GM19463 (cell line): ENCODE data around the gene OSBPL5.
"Not testable (repeated sequence)": the region's sequence is repeated elsewhere in the genome, so short reads cannot be mapped to it uniquely, and the experiment has no call there.

Experiments used
- ATAC-seq: cut with Tn5 transposase; IDR thresholded peaks from one replicate; pipeline ENCODE4 v1.9.1; 2021; ENCODE audit warnings: mild to moderate bottlenecking, moderate library complexity; ENCODE audit not compliant: unreplicated experiment

Gene OSBPL5

DNA sequence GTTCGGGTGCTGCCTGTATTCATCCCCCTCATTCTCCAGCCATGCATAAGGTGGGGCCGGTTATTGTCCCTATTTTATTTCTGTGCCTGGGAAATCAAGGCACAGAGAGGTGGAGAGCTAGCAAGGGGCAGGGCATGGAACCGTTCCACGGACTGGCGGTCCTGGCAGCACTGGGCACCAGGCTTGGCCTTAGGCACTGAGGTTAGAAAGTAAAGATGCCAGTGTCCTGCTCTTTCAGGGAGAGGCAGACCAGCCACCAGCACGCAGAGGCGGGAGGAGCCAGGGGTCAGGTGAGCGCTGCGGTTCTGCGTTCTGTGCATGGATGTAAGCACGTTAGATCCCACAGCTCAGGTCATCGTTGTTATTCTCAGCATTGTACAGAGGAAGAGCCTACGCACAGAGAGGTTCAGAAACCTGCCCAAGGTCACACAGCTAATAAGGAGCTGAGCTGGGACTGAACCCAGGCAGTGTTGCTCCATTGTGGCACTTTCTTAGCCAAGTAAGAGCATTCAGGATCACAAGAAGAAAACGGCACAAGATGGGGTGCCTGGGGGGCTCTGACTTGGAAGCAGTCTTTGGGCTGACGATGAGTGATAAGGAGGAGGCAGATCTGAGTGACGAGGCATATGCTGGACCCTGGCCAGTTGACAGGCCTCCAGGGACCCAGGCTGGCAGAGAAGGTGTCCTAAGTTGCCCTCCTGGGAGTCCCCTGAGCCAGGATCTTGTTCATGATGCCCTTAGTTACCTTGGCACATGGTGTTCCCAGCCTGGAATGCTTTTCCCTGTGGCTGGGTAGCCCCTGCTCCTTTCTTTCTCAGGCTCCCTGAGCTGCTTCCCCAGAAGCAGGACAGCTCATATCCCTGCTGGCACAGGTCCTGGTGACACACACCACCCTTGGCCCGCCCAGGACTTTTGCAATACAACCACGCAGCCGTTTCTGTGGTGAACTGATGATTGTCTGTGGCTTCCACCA, 41.1 kb downstream of the OSBPL5 start:
- ATAC-seq: no peak

GRCh38 chr11:3123305-3123704, 41.8 kb downstream of the OSBPL5 start:
- ATAC-seq: no peak

DNA sequence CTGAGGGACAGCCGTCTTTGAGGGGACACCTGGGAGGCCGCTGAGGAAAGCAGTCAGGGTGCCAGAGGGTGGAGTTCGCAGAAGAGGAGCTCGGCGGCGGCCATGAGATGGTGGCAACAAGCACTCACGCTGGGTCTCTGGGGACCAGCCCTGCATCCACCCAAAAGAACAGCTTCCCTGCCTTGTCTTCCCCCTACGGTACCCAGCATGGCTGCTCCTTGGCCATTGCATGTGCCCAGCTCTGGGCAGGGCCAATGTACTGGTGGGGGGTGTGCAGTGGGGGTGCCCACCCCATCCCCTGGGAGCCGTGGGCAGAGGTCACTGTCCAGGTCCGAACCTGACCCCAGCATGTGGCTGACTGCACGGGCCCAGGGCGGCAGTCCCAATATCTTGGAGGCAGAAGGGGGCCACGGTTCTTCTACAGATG, 42.3 kb downstream of the OSBPL5 start:
- ATAC-seq: no peak

GRCh38 chr11:3121931-3122774, 43.0 kb downstream of the OSBPL5 start:
- ATAC-seq: no peak

DNA sequence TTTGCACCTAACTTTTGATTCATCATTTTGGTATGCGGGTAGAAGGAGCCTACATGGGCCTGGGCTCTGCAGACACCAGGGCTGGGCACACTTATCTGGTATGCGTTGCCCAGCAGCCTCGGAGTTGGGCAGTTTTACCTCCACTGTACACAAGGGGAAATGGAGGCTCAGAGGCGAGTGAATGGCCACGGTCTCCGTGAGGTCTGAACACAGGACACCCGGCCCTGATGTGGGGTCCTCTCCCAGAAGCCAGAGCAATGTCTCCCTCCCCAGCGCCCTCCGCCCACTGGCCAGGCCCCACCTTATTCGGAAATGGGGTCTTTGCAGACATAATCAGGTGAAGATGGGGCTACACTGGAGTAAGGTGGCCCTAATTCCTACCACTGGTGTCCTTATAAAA, 43.7 kb downstream of the OSBPL5 start:
- ATAC-seq: no peak

DNA sequence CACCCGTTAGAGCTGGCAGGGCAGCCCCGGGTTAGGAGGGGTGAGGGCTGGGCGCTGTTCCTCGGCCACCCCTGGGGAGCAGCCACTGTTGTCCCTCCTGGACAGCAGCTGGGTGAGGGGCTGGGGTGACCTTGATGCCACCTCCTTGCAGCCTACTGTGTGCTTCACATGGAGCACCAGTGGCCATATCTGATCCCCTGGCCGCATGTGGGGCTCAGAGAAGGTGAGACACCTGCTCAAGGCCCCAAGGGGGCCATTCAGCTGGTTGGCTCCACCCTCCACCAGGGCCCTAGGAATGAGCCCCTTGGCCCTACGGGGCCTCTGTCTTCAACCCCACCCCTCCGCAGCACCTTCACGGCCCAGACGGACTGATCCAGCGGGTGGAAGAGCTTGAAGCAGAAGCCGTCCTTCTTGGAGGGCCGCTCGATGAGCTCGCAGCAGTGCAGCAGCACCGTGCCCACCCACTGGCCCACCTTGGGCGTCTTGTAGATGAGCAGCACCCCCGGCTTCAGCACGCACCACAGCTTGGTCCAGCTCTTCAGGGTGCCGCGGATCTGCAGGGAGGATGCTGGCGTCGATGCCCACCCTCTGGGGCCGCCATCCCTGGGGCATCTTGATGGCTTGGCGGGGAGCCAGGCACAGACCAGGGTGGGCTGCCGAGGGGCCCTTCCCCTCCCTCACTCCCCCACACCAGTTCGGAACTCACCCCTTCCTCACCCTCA, 44.9 kb downstream of the OSBPL5 start:
- ATAC-seq: no peak

DNA sequence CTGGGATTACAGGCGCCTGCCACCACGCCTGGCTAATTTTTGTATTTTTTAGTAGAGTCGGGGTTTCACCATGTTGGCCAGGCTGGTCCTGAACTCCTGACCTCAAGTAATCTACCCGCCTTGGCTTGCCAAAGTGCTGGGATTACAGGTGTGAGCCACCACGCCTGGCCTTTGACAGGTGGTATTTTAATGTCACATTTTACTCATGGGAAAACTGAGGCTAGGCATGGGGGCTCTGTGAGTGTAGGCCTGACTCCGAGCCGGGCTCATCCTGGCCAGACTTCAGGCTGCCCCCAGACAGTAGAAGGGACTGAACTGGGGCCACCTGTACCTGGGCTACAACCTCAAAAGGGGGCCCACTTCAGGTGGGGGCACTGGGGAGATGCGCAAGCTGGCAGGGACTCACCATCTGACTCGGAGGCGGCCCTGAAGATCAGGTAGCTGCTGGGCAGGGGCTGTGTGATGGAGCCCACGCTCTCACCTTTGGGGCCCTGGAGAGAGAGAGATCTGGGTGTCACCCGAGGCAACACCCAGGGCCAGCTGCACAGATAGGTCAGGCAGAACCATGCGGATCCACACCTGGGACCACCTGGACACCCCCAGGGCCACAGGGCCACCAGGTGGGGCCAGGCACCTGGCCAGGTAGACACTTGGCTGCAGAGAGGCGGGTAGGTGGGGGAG, 45.8 kb downstream of the OSBPL5 start:
- no peak for ATAC-seq

GRCh38 chr11:3115321-3115720, 49.8 kb downstream of the OSBPL5 start:
- no peak for ATAC-seq

DNA sequence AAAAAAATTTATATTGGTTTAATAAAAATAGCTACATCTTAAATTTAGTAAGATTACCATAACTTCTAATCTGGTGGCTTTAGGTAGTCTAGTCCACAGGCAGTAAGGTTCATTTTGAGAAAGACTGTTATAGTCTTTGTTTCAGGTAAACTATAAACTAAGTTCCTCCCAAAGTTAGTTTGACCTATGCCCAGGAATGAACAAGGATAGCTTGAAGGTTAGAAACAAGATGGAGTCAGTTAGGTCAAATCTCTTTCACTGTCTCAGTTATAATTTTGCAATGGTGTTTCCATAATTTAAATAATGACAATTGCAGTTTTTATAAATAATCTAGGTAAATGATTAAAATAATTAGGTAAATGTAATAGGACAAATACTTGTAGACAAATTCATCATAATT, 51.4 kb downstream of the OSBPL5 start:
- ATAC-seq: not testable (repeated sequence)

DNA sequence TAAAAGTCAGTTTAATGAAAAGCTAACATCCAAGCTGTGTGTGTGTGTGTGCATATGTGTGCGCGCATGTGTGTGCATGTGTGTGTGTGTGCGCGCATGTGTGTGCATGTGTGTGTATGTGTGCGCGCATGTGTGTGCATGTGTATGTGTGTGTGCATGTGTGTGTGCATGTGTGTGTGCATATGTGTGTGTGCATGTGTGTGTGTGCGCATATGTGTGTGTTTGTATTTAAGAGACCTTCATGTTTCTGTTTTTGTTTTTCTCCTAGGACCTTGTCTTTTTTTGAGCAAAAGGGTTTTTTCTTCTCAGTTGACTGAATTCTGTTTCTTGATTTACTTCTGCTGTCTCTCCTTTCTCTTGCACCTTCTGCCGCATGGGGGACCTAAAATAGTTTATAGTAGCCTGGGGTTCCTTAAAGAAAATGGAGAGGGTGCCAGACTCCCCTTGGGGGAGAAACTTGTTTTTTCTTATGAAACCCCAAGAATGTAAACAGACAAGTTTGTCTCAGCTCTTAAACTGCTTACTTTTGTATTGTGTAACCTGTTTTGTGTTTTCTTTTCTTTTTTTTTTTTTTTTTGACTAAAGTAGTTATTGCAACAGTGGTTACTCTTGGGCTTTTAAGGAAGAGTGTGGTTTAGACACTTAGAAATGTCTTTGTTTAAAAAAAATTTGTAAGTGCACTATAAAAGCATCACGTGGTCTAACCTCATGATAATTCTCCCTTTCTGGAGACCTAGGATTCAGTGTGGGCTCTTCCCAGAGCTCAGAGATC, 53.0 kb downstream of the OSBPL5 start:
- no peak for ATAC-seq

DNA sequence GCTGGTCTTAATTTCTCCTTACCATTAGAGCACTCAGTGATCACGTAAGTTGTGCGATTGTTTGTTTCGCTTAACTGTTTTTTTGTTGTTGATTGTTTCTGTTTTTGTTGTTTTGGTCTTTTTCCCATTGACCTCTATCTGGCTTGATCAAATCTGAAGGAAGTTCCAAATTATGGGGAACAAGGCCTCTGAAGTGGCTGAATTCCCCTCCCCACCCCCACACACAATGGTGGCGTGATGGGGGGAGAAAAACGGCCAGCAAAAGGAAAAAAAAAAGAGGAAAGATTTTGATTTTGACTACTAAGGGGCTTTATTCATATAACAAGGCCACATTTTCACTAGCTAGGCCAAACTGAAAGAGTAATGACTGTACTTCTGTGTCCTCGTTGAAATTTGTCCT, 53.6 kb downstream of the OSBPL5 start:
- no peak for ATAC-seq

- ATAC-seq: no peak
Measured at GRCh38 chr11:3109921-3110706, 55.0 kb downstream of the OSBPL5 start.

GRCh38 chr11:3109434-3109833, 55.7 kb downstream of the OSBPL5 start:
- ATAC-seq: no peak

DNA sequence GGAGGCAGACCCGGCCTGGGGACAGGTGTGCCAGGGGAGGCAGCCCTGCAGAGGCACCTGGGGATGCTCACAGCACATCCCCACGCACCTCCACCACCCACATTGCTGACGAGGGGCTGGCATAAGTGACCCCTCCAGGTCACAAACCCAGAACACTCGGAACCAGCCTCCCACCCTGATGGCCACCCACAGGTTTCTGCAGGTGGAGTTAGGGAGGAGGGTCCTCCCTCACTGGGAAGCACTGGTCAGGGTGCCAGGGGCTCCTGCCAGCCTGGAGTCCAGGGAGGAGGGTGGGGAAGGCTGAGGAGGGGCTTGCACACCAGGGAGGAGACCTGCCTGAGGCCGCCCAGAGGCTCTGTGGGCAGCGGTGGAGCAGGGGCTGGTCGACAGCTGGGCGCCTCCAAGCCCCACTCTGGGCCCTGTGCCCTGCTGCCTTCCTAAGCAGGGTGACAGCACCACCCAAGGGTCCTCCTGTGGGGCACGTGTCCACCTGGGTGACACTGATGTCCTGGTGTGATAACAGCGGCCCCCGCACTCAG, 56.9 kb downstream of the OSBPL5 start:
- ATAC-seq: no peak

DNA sequence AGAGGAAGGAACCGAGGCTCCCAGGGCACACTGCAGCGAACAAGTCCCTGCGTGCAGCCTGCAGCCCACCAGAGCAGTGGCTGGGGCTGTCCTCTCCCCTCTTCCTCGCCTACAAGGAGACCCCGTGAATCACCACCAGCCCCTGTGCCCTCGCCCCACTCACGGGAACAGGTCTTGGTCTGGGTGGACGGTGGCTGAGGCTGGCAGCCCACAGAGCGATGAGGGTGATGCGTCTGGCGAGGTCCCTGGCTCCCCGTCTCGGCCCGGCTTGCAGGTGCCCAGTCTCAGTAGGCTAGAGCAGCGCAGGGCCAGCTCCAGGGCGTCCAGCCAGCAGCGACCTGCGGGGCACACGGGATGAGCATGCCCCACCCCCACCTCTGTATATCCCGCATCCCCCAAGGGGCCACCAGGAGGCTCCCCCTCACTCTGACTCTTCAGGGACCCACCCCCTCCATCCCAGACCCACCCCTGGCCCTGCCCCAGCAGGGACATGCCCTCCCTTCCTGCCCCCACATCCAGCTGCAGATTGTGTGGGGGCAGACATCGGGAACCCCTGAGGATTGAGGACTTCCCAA, 57.4 kb downstream of the OSBPL5 start:
- ATAC-seq: no peak

DNA sequence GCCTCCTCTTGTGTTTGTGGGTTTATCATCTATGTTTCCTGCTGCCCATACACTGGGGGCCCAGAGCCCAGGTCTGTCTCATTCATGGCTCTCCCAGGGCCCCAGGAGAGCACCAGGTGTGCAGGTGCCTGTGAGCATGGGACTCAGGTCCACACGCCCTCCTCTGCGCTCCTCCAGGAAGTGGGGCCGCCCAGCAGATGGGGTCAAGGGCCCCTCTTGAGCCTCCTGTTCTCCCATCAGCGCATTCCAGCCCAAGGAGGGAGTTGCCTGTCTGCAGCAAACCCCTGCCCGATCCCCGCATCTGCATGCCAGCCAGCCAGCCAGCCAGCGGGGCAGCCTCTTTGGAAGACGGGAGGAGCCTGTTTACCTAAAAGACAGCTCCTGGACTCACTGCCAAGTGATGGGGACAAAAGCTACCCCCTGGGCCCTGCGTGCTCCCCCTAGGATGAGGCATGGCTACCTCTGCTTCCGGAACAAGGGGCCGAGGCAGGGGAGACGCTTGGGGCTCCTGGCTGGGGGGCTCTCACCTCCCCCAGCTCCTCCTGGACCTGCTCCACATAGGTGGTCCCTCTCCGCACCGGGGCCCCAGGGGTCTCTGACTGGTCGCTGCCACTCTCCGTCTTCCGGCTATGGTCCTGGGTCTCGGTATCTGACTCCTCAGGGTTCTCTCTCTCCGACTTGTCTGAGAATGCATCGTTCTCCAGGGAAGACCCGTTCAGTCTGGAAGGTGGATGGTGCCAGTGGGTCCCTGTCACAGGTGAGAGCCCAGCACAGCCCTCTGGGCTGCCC, 58.2 kb downstream of the OSBPL5 start:
- no peak for ATAC-seq
